Ecto neural progenitor cell (in vitro differentiated cells): ENCODE results near the gene PDE4DIP.
"Not testable (repeated sequence)": the region's sequence is repeated elsewhere in the genome, so short reads cannot be mapped to it uniquely, and the experiment has no call there.

ENCODE experiments used
- DNase-seq: peaks from one replicate; pipeline ENCODE4 v3.0.0-alpha.2; 2018; ENCODE audit warnings: low spot score

The PDE4DIP gene

GRCh38 chr1:148975866-148976537 lies 131.8 kb downstream of the PDE4DIP start:
- not testable (repeated sequence) for DNase-seq

- DNase-seq = not testable (repeated sequence)
Observed at GRCh38 chr1:148977785-148978184, 133.6 kb downstream of the PDE4DIP start.

- not testable (repeated sequence) for DNase-seq
Observed at GRCh38 chr1:148989378-148989777, 145.2 kb downstream of the PDE4DIP start.

GRCh38 chr1:148990233-148990788 lies 146.1 kb downstream of the PDE4DIP start:
- not testable (repeated sequence) for DNase-seq

- DNase-seq = not testable (repeated sequence)
Observed at GRCh38 chr1:148991818-148992217, 147.6 kb downstream of the PDE4DIP start.

- DNase-seq = not testable (repeated sequence)
Observed at GRCh38 chr1:148992364-148992763, 148.1 kb downstream of the PDE4DIP start.

GRCh38 chr1:148996449-148997224 lies 152.4 kb downstream of the PDE4DIP start:
- DNase-seq = not testable (repeated sequence)

GRCh38 chr1:148997405-148997804 lies 153.2 kb downstream of the PDE4DIP start:
- not testable (repeated sequence) for DNase-seq

- DNase-seq = not testable (repeated sequence)
Observed at GRCh38 chr1:149002664-149003063, 158.4 kb downstream of the PDE4DIP start.

GRCh38 chr1:149008326-149008725 lies 164.1 kb downstream of the PDE4DIP start:
- DNase-seq = not testable (repeated sequence)

GRCh38 chr1:149008769-149009168 lies 164.5 kb downstream of the PDE4DIP start:
- not testable (repeated sequence) for DNase-seq

GRCh38 chr1:149009761-149010160 lies 165.5 kb downstream of the PDE4DIP start:
- DNase-seq = not testable (repeated sequence)

GRCh38 chr1:149012599-149012998 lies 168.4 kb downstream of the PDE4DIP start:
- DNase-seq = not testable (repeated sequence)

GRCh38 chr1:149013513-149013912 lies 169.3 kb downstream of the PDE4DIP start:
- DNase-seq = not testable (repeated sequence)

GRCh38 chr1:149015522-149015921 lies 171.3 kb downstream of the PDE4DIP start:
- not testable (repeated sequence) for DNase-seq

- not testable (repeated sequence) for DNase-seq
Observed at GRCh38 chr1:149016626-149017025, 172.4 kb downstream of the PDE4DIP start.

GRCh38 chr1:149018577-149018976 lies 174.3 kb downstream of the PDE4DIP start:
- DNase-seq = not testable (repeated sequence)

GRCh38 chr1:149024327-149024726 lies 180.1 kb downstream of the PDE4DIP start:
- not testable (repeated sequence) for DNase-seq

- DNase-seq = not testable (repeated sequence)
Observed at GRCh38 chr1:149033916-149034315, 189.7 kb downstream of the PDE4DIP start.

- DNase-seq = not testable (repeated sequence)
Observed at GRCh38 chr1:149043056-149043455, 198.8 kb downstream of the PDE4DIP start.

GRCh38 chr1:149064611-149065010 lies 220.4 kb downstream of the PDE4DIP start:
- not testable (repeated sequence) for DNase-seq

GRCh38 chr1:149075505-149076127 lies 231.4 kb downstream of the PDE4DIP start:
- DNase-seq = not testable (repeated sequence)
